Breast epithelium (tissue), 4 donors: Measurements from ENCODE around the gene EDA. TPM values are rescaled to one million over a fixed set of nuclear protein-coding genes. Genes with fewer than 3 reads are reported as not detected.

ENCODE experiments used
- DNase-seq, 2 donors: peaks; one replicate each; pipeline ENCODE4 v3.0.0-alpha.2; 2019; ENCODE audit warnings: low spot score in 2 of 2
- H3K27ac ChIP-seq, 2 donors: fragments of 200-600 bp; sonication (generic) in 1 of 2; one replicate each; pipeline ENCODE4 v1.5.1; 2016 to 2019; ENCODE audit warnings: mild to moderate bottlenecking in 1 of 2
- H3K27me3 ChIP-seq, 2 donors: fragments of 200-600 bp; sonication (generic) in 1 of 2; one replicate each; pipeline versions ENCODE4 v1.5.1 to v1.6.0; 2017 to 2019; ENCODE audit warnings: control low read depth in 1 of 2, mild to moderate bottlenecking in 1 of 2
- H3K36me3 ChIP-seq: fragments of 200-600 bp; one replicate; pipeline ENCODE4 v1.5.1; 2019
- H3K4me1 ChIP-seq, 2 donors: fragments of 200-600 bp; sonication (generic); one replicate each; pipeline ENCODE4 v1.5.1; 2016 to 2019; ENCODE audit warnings: control low read depth in 1 of 2
- H3K4me3 ChIP-seq, 3 donors: fragments of 200-600 bp; sonication (generic); 1 replicate in 2 of 3; 2 replicates in 1 of 3; pipeline ENCODE4 v1.5.1; 2016 to 2019; ENCODE audit warnings: mild to moderate bottlenecking in 3 of 3, moderate library complexity in 2 of 3
- H3K9me3 ChIP-seq, 2 donors: fragments of 200-600 bp; sonication (generic) in 1 of 2; one replicate each; pipeline ENCODE4 v1.5.1; 2016 to 2019; ENCODE audit warnings: control low read depth in 1 of 2
- CTCF ChIP-seq, 3 donors: fragments of 450-650 bp; IDR thresholded peaks; one replicate each; pipeline ENCODE4 v1.5.1; 2016 to 2017; ENCODE audit warnings: antibody characterized with exemption in 3 of 3, mild to moderate bottlenecking in 3 of 3, moderate library complexity in 3 of 3
- POLR2A ChIP-seq: fragments of 450-650 bp; IDR thresholded peaks from one replicate; pipeline ENCODE4 v1.6.1; 2016; ENCODE audit warnings: antibody characterized with exemption, mild to moderate bottlenecking, moderate library complexity
- POLR2AphosphoS5 ChIP-seq, 3 donors: sonication (generic); formaldehyde crosslinking; IDR thresholded peaks; one replicate each; pipeline ENCODE4 v1.6.1; 2017; ENCODE audit warnings: antibody characterized with exemption in 3 of 3
- intact Hi-C: fragments of 100-400 bp; cut with DNase I; formaldehyde crosslinking; loops from one replicate; pipeline ENCODE4 v1.15.1; 2023; ENCODE audit warnings: low total_unique reads
- total RNA-seq, 3 donors: library from RNA; depleted of rRNA; stranded (reverse); fragments of >200 nt; gene quantifications; one replicate each; pipeline ENCODE4 v1.1.0, GENCODE V29; 2016

EDA gene
- total RNA-seq, 3 donors from 2014 or later: 3.6 to 6.7 (median 5.0) TPM

GRCh38 chrX:69987691-69988090 lies 371.8 kb downstream of the EDA start:
- TF ChIP-seq POLR2AphosphoS5 (IDR thresholded peaks at IDR 0.05): no peak
- no peak for TF ChIP-seq POLR2A
- TF ChIP-seq CTCF (IDR thresholded peaks at IDR 0.05): no peak
- Histone ChIP-seq H3K27me3 (peaks cover 0 to 3% of the 10 kb centered on the region in 2 donors), H3K36me3 (no peaks in the 10 kb centered on the region), H3K4me3 (no peak overlapping the region), H3K4me1 (no peaks in the 10 kb centered on the region), H3K9me3 (peaks cover 0 to 7% of the 10 kb centered on the region in 2 donors), H3K27ac (no peak overlapping the region)
- intact Hi-C loops: no loop called here
- no peak for DNase-seq

GRCh38 chrX:69988955-69989394 lies 373.1 kb downstream of the EDA start:
- Histone ChIP-seq H3K27me3 (peaks cover 0 to 3% of the 10 kb centered on the region in 2 donors), H3K4me1 (no peaks in the 10 kb centered on the region), H3K27ac (no peak overlapping the region), H3K4me3 (no peak overlapping the region), H3K36me3 (no peaks in the 10 kb centered on the region), H3K9me3 (peaks cover 0 to 7% of the 10 kb centered on the region in 2 donors)
- no peak for TF ChIP-seq CTCF (IDR thresholded peaks at IDR 0.05)
- no peak for TF ChIP-seq POLR2AphosphoS5 (IDR thresholded peaks at IDR 0.05)
- TF ChIP-seq POLR2A: no peak
- intact Hi-C loops: no loop called here
- DNase-seq: no peak

GRCh38 chrX:69991685-69992084 lies 375.8 kb downstream of the EDA start:
- TF ChIP-seq POLR2A (no peak), CTCF (IDR thresholded peaks at IDR 0.05) (no peak), POLR2AphosphoS5 (IDR thresholded peaks at IDR 0.05) (no peak)
- Histone ChIP-seq H3K27me3 (peaks cover 0 to 15% of the 10 kb centered on the region in 2 donors), H3K36me3 (no peaks in the 10 kb centered on the region), H3K4me3 (no peak overlapping the region), H3K9me3 (peaks cover 0 to 7% of the 10 kb centered on the region in 2 donors), H3K4me1 (no peaks in the 10 kb centered on the region), H3K27ac (no peak overlapping the region)
- DNase-seq: no peak
- intact Hi-C loops: no loop called here

- intact Hi-C loops: no loop called here
- no peak overlapping the region for H3K27ac ChIP-seq
- no peaks in the 10 kb centered on the region for H3K36me3 ChIP-seq
- DNase-seq: no peak
- H3K4me3 ChIP-seq: no peak overlapping the region
- TF ChIP-seq POLR2AphosphoS5 (IDR thresholded peaks at IDR 0.05): no peak
- no peaks in the 10 kb centered on the region for H3K4me1 ChIP-seq
- peaks cover 0 to 16% of the 10 kb centered on the region in 2 donors for H3K27me3 ChIP-seq
- H3K9me3 ChIP-seq: peaks cover 0 to 12% of the 10 kb centered on the region in 2 donors
These were observed 377.6 kb downstream of the EDA start for GRCh38 chrX:69993494-69993893.

GRCh38 chrX:69995362-69996112 lies 379.6 kb downstream of the EDA start:
- H3K27me3 ChIP-seq: peaks cover 0 to 16% of the 10 kb centered on the region in 2 donors
- H3K36me3 ChIP-seq: no peaks in the 10 kb centered on the region
- peaks cover 0 to 10% of the 10 kb centered on the region in 2 donors for H3K9me3 ChIP-seq
- H3K4me1 ChIP-seq: no peaks in the 10 kb centered on the region
- no peak overlapping the region for H3K27ac ChIP-seq
- intact Hi-C loops: no loop called here
- TF ChIP-seq CTCF (IDR thresholded peaks at IDR 0.05) (no peak), POLR2AphosphoS5 (IDR thresholded peaks at IDR 0.05) (no peak), POLR2A (no peak)
- H3K4me3 ChIP-seq: no peak overlapping the region
- DNase-seq: no peak
